ENCODE measurements around the gene CKLF.
"Not testable (repeated sequence)": the region's sequence is repeated elsewhere in the genome, so short reads cannot be mapped to it uniquely, and the experiment has no call there.

CKLF gene

GRCh38 chr16:66596986-66597848 is 44.8 kb downstream of the CKLF start:
- DNase-seq (ENCODE audit: low read depth in 2 of 2), result no peak

GRCh38 chr16:66598111-66598510 is 45.7 kb downstream of the CKLF start:
- no peak for DNase-seq (ENCODE audit: low read depth in 2 of 2)

- no peak for DNase-seq (ENCODE audit: low read depth in 2 of 2)
Measured at GRCh38 chr16:66599726-66600125, 47.4 kb downstream of the CKLF start.

- DNase-seq (ENCODE audit: low read depth in 2 of 2), result no peak
Measured at GRCh38 chr16:66600477-66600876, 48.1 kb downstream of the CKLF start.

GRCh38 chr16:66601471-66601870 is 49.1 kb downstream of the CKLF start:
- DNase-seq (ENCODE audit: low read depth in 2 of 2), result no peak

- DNase-seq (ENCODE audit: low read depth in 2 of 2), result peak; percentile 31 to 48
Measured at GRCh38 chr16:66603537-66604375, 51.4 kb downstream of the CKLF start.

- peak; percentile 34 to 59 for DNase-seq (ENCODE audit: low read depth in 2 of 2)
Measured at GRCh38 chr16:66604376-66605176, 52.2 kb downstream of the CKLF start, which contains the start of gene CMTM3. Gene CMTM3, plus strand, starts transcription at chr16:66604704. Its CDS starts 102 bp downstream, at chr16:66604806.

- DNase-seq (ENCODE audit: low read depth in 2 of 2), result peak in 1 of 2 donors; percentile 15
Measured at GRCh38 chr16:66605177-66605978, 53.0 kb downstream of the CKLF start.

GRCh38 chr16:66605979-66606751 is 53.8 kb downstream of the CKLF start:
- DNase-seq (ENCODE audit: low read depth in 2 of 2), result no peak

GRCh38 chr16:66608241-66609138 is 56.1 kb downstream of the CKLF start:
- DNase-seq (ENCODE audit: low read depth in 2 of 2), result peak; percentile 59 to 66

GRCh38 chr16:66609139-66609510 is 56.7 kb downstream of the CKLF start:
- DNase-seq (ENCODE audit: low read depth in 2 of 2), result no peak

- no peak for DNase-seq (ENCODE audit: low read depth in 2 of 2)
Measured at GRCh38 chr16:66610111-66610820, 57.9 kb downstream of the CKLF start.

GRCh38 chr16:66611911-66612310 is 59.5 kb downstream of the CKLF start:
- DNase-seq (ENCODE audit: low read depth in 2 of 2), result not testable (repeated sequence)

- no peak for DNase-seq (ENCODE audit: low read depth in 2 of 2)
Measured at GRCh38 chr16:66612422-66612821, 60.0 kb downstream of the CKLF start.

- DNase-seq (ENCODE audit: low read depth in 2 of 2), result no peak
Measured at GRCh38 chr16:66614161-66614802, 61.9 kb downstream of the CKLF start.
